CD14-positive monocyte (primary cell): ENCODE measurements around the gene TJP2. TPM values are rescaled to one million over a fixed set of nuclear protein-coding genes. Genes with fewer than 3 reads are reported as not detected.

ENCODE experiments used
- DNase-seq, 3 donors: peaks; one replicate each; pipeline ENCODE4 v3.0.0-alpha.2; 2011 to 2022
- H2AFZ ChIP-seq: 2 replicates; pipeline ENCODE4 v1.6.0; 2012; ENCODE audit warnings: mild to moderate bottlenecking, low read depth, low read length, inconsistent platforms; ENCODE audit not compliant: insufficient read depth, poor library complexity, severe bottlenecking
- H3K27ac ChIP-seq, 2 donors: 1 replicate in 1 of 2; 2 replicates in 1 of 2; pipeline ENCODE4 v1.5.1; 2012 to 2013; ENCODE audit warnings: low read length in 2 of 2, control low read depth in 1 of 2, inconsistent platforms in 1 of 2, low read depth in 1 of 2, mild to moderate bottlenecking in 1 of 2
- H3K27me3 ChIP-seq, 2 donors: one replicate each; pipeline versions ENCODE4 v1.6.0 to v1.6.1; 2011 to 2013; ENCODE audit warnings: low read length in 2 of 2; ENCODE audit not compliant: control insufficient read depth in 2 of 2, insufficient read depth in 2 of 2
- H3K36me3 ChIP-seq, 2 donors: replicated peaks in 1 of 2; 1 replicate in 1 of 2; 2 replicates in 1 of 2; pipeline versions ENCODE4 v1.5.1 to v1.6.1; 2012 to 2013; ENCODE audit warnings: low read length in 2 of 2, control low read depth in 1 of 2, inconsistent platforms in 1 of 2, mild to moderate bottlenecking in 1 of 2; ENCODE audit not compliant: insufficient read depth in 2 of 2, control insufficient read depth in 1 of 2
- H3K4me1 ChIP-seq, 2 donors: 1 replicate in 1 of 2; 2 replicates in 1 of 2; pipeline versions ENCODE4 v1.5.1 to v1.6.1; 2012 to 2013; ENCODE audit warnings: low read length in 2 of 2, control low read depth in 1 of 2, inconsistent platforms in 1 of 2, mild to moderate bottlenecking in 1 of 2, moderate library complexity in 1 of 2; ENCODE audit not compliant: insufficient read depth in 2 of 2, control insufficient read depth in 1 of 2
- H3K4me2 ChIP-seq: replicated peaks from 2 replicates; pipeline ENCODE3; 2012; ENCODE audit warnings: low read length, moderate library complexity, mild to moderate bottlenecking; ENCODE audit not compliant: poor library complexity, severe bottlenecking; ENCODE audit errors: extremely low read depth
- H3K4me3 ChIP-seq, 3 experiments: fragments of 200-600 bp in 1 of 3; sonication (generic) in 1 of 3; replicated peaks in 1 of 3; 1 replicate in 2 of 3; 2 replicates in 1 of 3; pipeline ENCODE4 v1.5.1; 2011 to 2013; ENCODE audit warnings: low read length in 3 of 3, mild to moderate bottlenecking in 3 of 3, control low read depth in 2 of 3, low read depth in 2 of 3, inconsistent platforms in 1 of 3, moderate library complexity in 1 of 3
- H3K79me2 ChIP-seq: 2 replicates; pipeline ENCODE4 v1.6.0; 2012; ENCODE audit warnings: mild to moderate bottlenecking, control low read depth, inconsistent platforms, low read length, moderate library complexity; ENCODE audit not compliant: insufficient read depth
- H3K9ac ChIP-seq: 2 replicates; pipeline ENCODE4 v1.6.0; 2017; ENCODE audit warnings: low read length, mild to moderate bottlenecking; ENCODE audit not compliant: insufficient read depth, poor library complexity, severe bottlenecking
- H3K9me3 ChIP-seq, 2 donors: replicated peaks in 1 of 2; 1 replicate in 1 of 2; 2 replicates in 1 of 2; pipeline versions ENCODE4 v1.5.1 to v1.6.1; 2012 to 2013; ENCODE audit warnings: low read length in 2 of 2, control low read depth in 1 of 2; ENCODE audit not compliant: control insufficient read depth in 1 of 2, insufficient read depth in 1 of 2
- H4K20me1 ChIP-seq: 2 replicates; pipeline ENCODE4 v1.6.0; 2012; ENCODE audit warnings: mild to moderate bottlenecking, low read length, control low read depth, moderate library complexity; ENCODE audit not compliant: insufficient read depth
- H3K27ac Mint-ChIP-seq, 7 donors: one replicate each; pipeline ENCODE4 v1.8.0; 2020; ENCODE audit warnings: mild to moderate bottlenecking in 7 of 7, mixed read lengths in 7 of 7, moderate library complexity in 6 of 7, inconsistent platforms in 2 of 7
- H3K27me3 Mint-ChIP-seq, 3 donors: one replicate each; pipeline ENCODE4 v1.8.0; 2021 to 2022; ENCODE audit warnings: low read depth in 3 of 3, mild to moderate bottlenecking in 3 of 3, mixed read lengths in 3 of 3, moderate library complexity in 3 of 3, inconsistent platforms in 1 of 3
- H3K36me3 Mint-ChIP-seq, 2 donors: one replicate each; pipeline ENCODE4 v1.8.0; 2020; ENCODE audit warnings: mixed read lengths in 2 of 2, inconsistent platforms in 1 of 2, mild to moderate bottlenecking in 1 of 2
- H3K4me1 Mint-ChIP-seq: one replicate; pipeline ENCODE4 v1.8.0; 2020; ENCODE audit warnings: mild to moderate bottlenecking, mixed read lengths
- H3K4me3 Mint-ChIP-seq, 2 donors: one replicate each; pipeline ENCODE4 v1.8.0; 2020; ENCODE audit warnings: mild to moderate bottlenecking in 2 of 2, mixed read lengths in 2 of 2, moderate library complexity in 1 of 2
- H3K9me3 Mint-ChIP-seq, 7 donors: one replicate each; pipeline ENCODE4 v1.8.0; 2020 to 2022; ENCODE audit warnings: mixed read lengths in 7 of 7, mild to moderate bottlenecking in 6 of 7, moderate library complexity in 6 of 7, inconsistent platforms in 2 of 7
- WGBS: methylation state at CpG from one replicate; pipeline ENCODE4 v1.1.5; 2013; ENCODE audit warnings: missing lambda C conversion rate; ENCODE audit not compliant: insufficient coverage; 5-methylcytosine and 5-hydroxymethylcytosine counted together
- intact Hi-C, 2 donors: fragments of 100-400 bp; cut with micrococcal nuclease; formaldehyde crosslinking; loops; one replicate each; pipeline versions ENCODE4 v1.15.0 to v1.15.1; 2023
- polyA plus RNA-seq, 3 donors: library from polyadenylated mRNA; depleted of rRNA in 1 of 3; unstranded in 2 of 3; stranded (reverse) in 1 of 3; fragments of 300-500 nt in 2 of 3; fragments of >200 nt in 1 of 3; fragmentation: Illumina TruSeq in 2 of 3; gene quantifications; 1 replicate in 2 of 3; 2 replicates in 1 of 3; pipeline ENCODE4 v1.2.3, GENCODE V29; 2012 to 2021
- TF ChIP-seq, protein P1 (sequence below): fragments of 200-600 bp; IDR thresholded peaks from one replicate; pipeline ENCODE4 v1.8.0; 2022; ENCODE audit warnings: antibody characterized with exemption, mild to moderate bottlenecking

TJP2 gene
- polyA plus RNA-seq, 3 donors = 8.0 to 17.8 (median 13.8) TPM

- H3K79me2 ChIP-seq = no peaks in the 10 kb centered on the region
- H3K4me1 ChIP-seq = no peaks in the 10 kb centered on the region
- peaks cover 5% of the 10 kb centered on the region for H3K4me1 Mint-ChIP-seq
- H3K9me3 Mint-ChIP-seq = peaks cover 0 to 2% (median 0%) of the 10 kb centered on the region in 7 donors
- intact Hi-C loops = no loop called here
- peaks cover 3 to 7% (median 5%) of the 10 kb centered on the region in 3 donors for H3K27me3 Mint-ChIP-seq
- H3K27ac Mint-ChIP-seq = no peak overlapping the region
- no peak overlapping the region for H3K4me3 Mint-ChIP-seq
- no peak overlapping the region for H3K4me2 ChIP-seq
- no peaks in the 10 kb centered on the region for H3K27me3 ChIP-seq
- H3K36me3 Mint-ChIP-seq = peaks cover 6 to 11% of the 10 kb centered on the region in 2 donors
- WGBS = no CpG with 5 or more reads among the region's 5 CpGs
- H3K9ac ChIP-seq = no peak overlapping the region
- TF ChIP-seq, protein P1, sequence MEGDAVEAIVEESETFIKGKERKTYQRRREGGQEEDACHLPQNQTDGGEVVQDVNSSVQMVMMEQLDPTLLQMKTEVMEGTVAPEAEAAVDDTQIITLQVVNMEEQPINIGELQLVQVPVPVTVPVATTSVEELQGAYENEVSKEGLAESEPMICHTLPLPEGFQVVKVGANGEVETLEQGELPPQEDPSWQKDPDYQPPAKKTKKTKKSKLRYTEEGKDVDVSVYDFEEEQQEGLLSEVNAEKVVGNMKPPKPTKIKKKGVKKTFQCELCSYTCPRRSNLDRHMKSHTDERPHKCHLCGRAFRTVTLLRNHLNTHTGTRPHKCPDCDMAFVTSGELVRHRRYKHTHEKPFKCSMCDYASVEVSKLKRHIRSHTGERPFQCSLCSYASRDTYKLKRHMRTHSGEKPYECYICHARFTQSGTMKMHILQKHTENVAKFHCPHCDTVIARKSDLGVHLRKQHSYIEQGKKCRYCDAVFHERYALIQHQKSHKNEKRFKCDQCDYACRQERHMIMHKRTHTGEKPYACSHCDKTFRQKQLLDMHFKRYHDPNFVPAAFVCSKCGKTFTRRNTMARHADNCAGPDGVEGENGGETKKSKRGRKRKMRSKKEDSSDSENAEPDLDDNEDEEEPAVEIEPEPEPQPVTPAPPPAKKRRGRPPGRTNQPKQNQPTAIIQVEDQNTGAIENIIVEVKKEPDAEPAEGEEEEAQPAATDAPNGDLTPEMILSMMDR = no peak
- H3K27ac ChIP-seq = no peak overlapping the region
- H4K20me1 ChIP-seq = no peaks in the 10 kb centered on the region
- H3K9me3 ChIP-seq = no peaks in the 10 kb centered on the region
- no peaks in the 10 kb centered on the region for H3K36me3 ChIP-seq
- H3K4me3 ChIP-seq = no peak overlapping the region
- no peak for DNase-seq
- H2AFZ ChIP-seq = no peak overlapping the region
Observed at GRCh38 chr9:69260161-69260560, 86.1 kb downstream of the TJP2 start.

GRCh38 chr9:69261636-69262035 is 87.6 kb downstream of the TJP2 start:
- H3K79me2 ChIP-seq = no peaks in the 10 kb centered on the region
- no peak overlapping the region for H3K4me2 ChIP-seq
- H3K4me3 ChIP-seq = no peak overlapping the region
- TF ChIP-seq, protein P1 = no peak
- Mint-ChIP-seq H3K9me3 (peaks cover 0 to 2% (median 0%) of the 10 kb centered on the region in 7 donors), H3K4me1 (peaks cover 5% of the 10 kb centered on the region), H3K36me3 (peaks cover 1 to 6% of the 10 kb centered on the region in 2 donors), H3K27ac (no peak overlapping the region), H3K27me3 (peaks cover 5 to 7% (median 5%) of the 10 kb centered on the region in 3 donors), H3K4me3 (no peak overlapping the region)
- no peaks in the 10 kb centered on the region for H3K4me1 ChIP-seq
- no peaks in the 10 kb centered on the region for H3K36me3 ChIP-seq
- no peak overlapping the region for H3K9ac ChIP-seq
- no peak for DNase-seq
- H3K27me3 ChIP-seq = no peaks in the 10 kb centered on the region
- no peaks in the 10 kb centered on the region for H4K20me1 ChIP-seq
- H3K27ac ChIP-seq = no peak overlapping the region
- no peak overlapping the region for H2AFZ ChIP-seq
- intact Hi-C loops = no loop called here
- 71% methylated on average over 1 of the region's 3 CpGs for WGBS
- no peaks in the 10 kb centered on the region for H3K9me3 ChIP-seq
